Forelimb muscle (tissue), 1 donor: ENCODE data around the gene REV3L. TPM values are rescaled to one million over a fixed set of nuclear protein-coding genes. Genes with fewer than 3 reads are reported as not detected.
"Not testable (repeated sequence)": the region's sequence is repeated elsewhere in the genome, so short reads cannot be mapped to it uniquely, and the experiment has no call there.

Experiments
- DNase-seq: peaks from one replicate; pipeline ENCODE4 v3.0.0-alpha.2; 2013; ENCODE audit warnings: low read depth
- polyA plus RNA-seq: library from polyadenylated mRNA; unstranded; fragments of 120-200 nt; gene quantifications from one replicate; pipeline ENCODE4 v1.2.1, GENCODE V29; 2013; ENCODE audit not compliant: insufficient read length

REV3L gene
- polyA plus RNA-seq, 1 donor: 37.5 TPM

GRCh38 chr6:111377558-111378120, 105.4 kb downstream of the REV3L start:
- DNase-seq: no peak

- no peak for DNase-seq
These were observed 115.5 kb downstream of the REV3L start for GRCh38 chr6:111367393-111368088.

- DNase-seq: no peak
These were observed 121.4 kb downstream of the REV3L start for GRCh38 chr6:111361648-111362047.

GRCh38 chr6:111358454-111358853, 124.6 kb downstream of the REV3L start:
- no peak for DNase-seq

- DNase-seq: no peak
These were observed 125.3 kb downstream of the REV3L start for GRCh38 chr6:111357705-111358104.

GRCh38 chr6:111356551-111356950, 126.5 kb downstream of the REV3L start:
- no peak for DNase-seq

GRCh38 chr6:111354758-111355555, 128.1 kb downstream of the REV3L start:
- DNase-seq: no peak

GRCh38 chr6:111353912-111354462, 129.0 kb downstream of the REV3L start:
- DNase-seq: no peak

- no peak for DNase-seq
These were observed 135.4 kb downstream of the REV3L start for GRCh38 chr6:111347589-111347988.

GRCh38 chr6:111342913-111343312, 140.1 kb downstream of the REV3L start:
- DNase-seq: no peak

- no peak for DNase-seq
These were observed 143.7 kb downstream of the REV3L start for GRCh38 chr6:111339294-111339693.

GRCh38 chr6:111338843-111339242, 144.2 kb downstream of the REV3L start:
- no peak for DNase-seq

- no peak for DNase-seq
These were observed 145.2 kb downstream of the REV3L start for GRCh38 chr6:111337829-111338236.

GRCh38 chr6:111329882-111330633, 153.0 kb downstream of the REV3L start:
- DNase-seq: no peak

GRCh38 chr6:111326563-111326962, 156.5 kb downstream of the REV3L start:
- DNase-seq: no peak

- no peak for DNase-seq
These were observed 160.9 kb downstream of the REV3L start for GRCh38 chr6:111322145-111322544.

GRCh38 chr6:111307950-111308349, 175.1 kb downstream of the REV3L start:
- not testable (repeated sequence) for DNase-seq

- DNase-seq: no peak
These were observed 175.7 kb downstream of the REV3L start for GRCh38 chr6:111307275-111307858.

GRCh38 chr6:111306104-111306888, 176.7 kb downstream of the REV3L start:
- no peak for DNase-seq

- no peak for DNase-seq
These were observed 181.1 kb downstream of the REV3L start for GRCh38 chr6:111301946-111302345.
